NCI-H2029 (cell line): ENCODE results near the gene CBLC.
"Not testable (repeated sequence)": the region's sequence is repeated elsewhere in the genome, so short reads cannot be mapped to it uniquely, and the experiment has no call there.

ENCODE experiments used
- DNase-seq: peaks from one replicate; lab custom pipeline; 2025; lab: John Stamatoyannopoulos, UW

The CBLC gene

GRCh38 chr19:44765033-44765948 is 12.4 kb upstream of the CBLC start:
- DNase-seq, result no peak

DNA sequence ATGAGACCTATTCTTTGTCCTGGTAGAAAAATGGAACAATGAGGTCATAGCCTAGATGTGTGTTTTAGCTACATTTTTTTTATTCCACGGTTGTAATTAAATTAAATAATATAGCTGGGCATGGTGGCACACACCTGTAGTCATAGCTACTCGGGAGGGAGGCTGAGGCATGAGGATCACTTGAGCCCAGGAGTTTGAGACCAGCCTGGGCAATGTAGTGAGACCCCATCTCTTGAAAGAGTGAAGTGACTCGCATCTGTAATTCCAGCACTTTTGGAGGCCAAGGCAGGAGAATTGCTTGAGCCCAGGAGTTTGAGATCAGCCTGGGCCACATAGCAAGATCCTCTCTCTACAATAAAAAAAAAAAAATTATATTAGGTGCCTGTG is 11.7 kb upstream of the CBLC start:
- DNase-seq, result no peak

DNA sequence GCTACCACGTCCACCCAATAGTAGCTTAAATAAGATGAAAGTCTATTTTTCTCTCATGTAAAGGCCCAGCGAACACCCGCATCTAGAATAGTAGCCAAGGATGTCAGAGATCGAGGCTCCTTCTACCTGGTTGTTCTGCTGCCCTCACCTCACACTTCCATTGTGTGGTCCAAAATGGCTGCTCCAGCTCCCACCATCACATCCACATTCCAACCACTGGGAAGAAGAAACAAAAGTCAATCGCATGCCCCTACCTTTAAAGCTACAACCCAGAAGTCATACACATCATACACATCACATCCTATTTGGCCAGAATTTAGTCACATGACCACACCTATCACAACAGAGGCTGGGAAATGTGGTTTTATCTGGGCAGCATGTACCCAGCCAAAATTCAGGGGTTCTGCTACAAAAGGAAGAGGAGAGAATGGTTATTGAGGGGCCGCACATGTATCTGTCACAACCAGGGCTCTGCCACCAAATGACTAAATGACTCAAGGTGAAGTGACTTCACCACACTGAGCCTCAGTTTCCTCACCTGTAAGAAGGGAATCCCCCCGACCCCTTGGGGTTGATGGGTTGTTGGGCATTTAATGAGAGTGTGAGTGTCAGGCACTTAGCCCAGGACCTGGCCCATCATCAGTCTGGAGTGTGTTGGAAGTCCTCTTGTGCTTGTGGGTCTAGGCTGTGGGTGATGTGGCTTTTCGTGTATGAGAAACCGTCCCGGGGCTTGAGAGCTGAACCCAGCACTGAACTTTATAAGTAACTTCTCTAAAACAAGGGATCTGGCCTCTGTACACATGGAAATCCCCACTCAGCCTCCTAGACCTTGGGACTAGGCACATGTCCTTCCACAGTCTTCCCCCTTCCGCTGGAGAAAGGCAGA is 10.2 kb upstream of the CBLC start:
- no peak for DNase-seq

DNA sequence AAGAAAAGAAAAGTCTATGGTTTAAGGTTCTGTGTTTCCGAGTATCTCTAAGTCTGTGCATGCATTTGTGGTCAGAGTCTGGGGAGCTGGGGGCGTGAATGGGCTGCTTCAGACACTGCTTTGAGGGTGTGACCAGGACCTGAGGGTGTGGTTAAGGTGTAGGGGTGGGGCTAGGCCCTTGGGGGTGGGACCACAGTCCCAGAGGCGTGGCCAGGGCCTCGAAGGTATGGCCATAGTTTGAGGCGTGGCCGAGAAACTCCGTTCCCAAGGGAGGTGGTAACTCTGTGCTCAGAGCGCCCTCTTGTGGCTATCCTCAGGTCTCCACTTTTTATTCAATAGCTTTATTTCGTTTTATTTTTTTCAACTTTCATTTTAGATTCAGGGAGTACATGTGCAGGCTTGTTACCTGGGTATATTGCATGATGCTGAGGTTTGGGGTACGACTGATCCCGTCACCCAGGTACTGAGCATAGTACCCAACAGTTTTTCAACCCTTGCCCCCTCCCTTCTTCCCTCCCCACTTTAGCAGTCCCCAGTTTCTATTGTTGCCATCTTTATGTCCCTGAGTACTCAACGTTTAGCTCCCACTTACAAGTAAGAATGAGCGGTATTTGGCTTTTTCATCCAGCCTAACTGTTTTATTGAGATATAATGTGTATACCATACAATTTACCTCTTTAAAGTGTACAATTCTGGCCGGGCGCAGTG is 7.0 kb upstream of the CBLC start:
- DNase-seq, result peak; percentile 97

- DNase-seq, result not testable (repeated sequence)
These were observed 5.5 kb upstream of the CBLC start for GRCh38 chr19:44772144-44772543.

- DNase-seq, result no peak
These were observed 4.7 kb upstream of the CBLC start for GRCh38 chr19:44772959-44773358.

DNA sequence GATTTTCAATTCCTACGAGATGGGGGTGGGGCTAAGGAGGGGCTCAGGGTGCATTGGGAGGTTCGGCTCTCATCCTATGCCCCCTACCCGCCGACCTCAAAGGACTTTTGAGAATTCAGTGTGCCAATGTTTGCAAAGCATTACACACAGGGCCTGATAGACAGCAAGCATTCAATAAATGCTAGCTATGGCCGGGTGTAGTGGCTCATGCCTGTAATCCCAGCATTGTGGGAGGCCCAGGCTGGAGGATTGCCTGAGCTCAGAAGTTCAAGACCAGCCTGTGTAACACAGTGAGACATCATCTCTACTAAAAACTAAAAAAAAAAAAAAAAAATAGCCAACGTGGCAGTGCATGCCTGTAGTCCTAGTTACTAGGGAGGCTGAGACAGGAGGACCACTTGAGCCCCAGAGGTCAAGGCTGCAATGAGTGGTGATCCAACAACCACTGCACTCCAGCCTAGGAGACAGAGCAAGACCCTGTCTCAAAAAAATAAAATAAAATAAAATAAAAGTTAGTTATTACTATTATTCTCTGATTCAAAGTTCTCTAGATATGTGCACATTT is 1.9 kb upstream of the CBLC start:
- DNase-seq, result no peak

DNA sequence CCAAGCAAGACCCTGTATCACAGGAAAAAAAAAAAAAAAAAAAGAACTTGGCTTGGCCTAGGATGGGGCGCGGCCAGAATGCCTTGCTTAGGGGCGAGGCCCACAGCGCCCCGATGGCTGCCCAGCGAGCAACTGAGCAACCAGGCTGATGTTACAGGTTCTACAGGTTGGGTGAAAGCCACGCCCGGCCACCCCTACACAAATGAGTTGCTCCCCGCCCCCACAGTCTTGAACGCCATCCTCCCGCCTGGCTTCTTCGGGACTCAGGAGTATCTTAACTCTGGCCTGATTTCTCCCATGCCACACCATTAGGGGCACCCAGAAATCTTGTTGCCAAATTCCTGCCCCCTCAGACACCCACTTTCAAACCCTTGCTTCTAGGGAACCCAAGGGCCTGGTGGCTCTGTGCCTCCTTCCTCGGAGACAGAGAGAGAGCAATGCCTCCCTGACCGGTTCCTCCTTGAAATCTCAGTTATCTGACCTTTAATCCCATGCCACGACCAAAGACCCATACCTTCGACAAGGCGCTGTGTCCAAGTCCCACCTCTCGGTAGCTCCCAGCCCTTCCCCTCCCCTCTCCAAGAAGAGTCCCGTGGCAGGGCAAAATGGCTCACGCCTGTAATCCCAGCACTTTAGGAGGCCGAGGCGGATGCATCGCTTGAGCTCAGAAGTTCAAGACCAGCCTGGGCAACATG is 1.1 kb upstream of the CBLC start:
- DNase-seq, result no peak

- no peak for DNase-seq
These were observed 1.5 kb downstream of the CBLC start for GRCh38 chr19:44779150-44779549.

DNA sequence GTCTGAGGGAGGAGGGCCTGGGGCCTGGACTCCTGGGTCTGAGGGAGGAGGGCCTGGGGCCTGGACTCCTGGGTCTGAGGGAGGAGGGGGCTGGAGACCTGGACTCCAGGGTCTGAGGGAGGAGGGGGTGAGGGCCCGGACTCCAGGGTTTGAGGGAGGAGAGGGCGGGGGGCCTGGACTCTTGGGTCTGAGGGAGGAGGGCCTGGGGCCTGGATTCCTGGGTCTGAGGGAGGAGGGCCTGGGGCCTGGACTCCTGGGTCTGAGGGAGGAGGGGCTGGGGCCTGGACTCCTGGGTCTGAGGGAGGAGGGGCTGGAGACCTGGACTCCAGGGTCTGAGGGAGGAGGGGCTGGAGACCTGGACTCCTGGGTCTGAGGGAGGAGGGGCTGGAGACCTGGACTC is 4.0 kb downstream of the CBLC start:
- DNase-seq, result not testable (repeated sequence)

GRCh38 chr19:44782729-44783128 is 5.0 kb downstream of the CBLC start:
- DNase-seq, result no peak

GRCh38 chr19:44783545-44783944 is 5.9 kb downstream of the CBLC start:
- no peak for DNase-seq

GRCh38 chr19:44785271-44785670 is 7.6 kb downstream of the CBLC start:
- no peak for DNase-seq

DNA sequence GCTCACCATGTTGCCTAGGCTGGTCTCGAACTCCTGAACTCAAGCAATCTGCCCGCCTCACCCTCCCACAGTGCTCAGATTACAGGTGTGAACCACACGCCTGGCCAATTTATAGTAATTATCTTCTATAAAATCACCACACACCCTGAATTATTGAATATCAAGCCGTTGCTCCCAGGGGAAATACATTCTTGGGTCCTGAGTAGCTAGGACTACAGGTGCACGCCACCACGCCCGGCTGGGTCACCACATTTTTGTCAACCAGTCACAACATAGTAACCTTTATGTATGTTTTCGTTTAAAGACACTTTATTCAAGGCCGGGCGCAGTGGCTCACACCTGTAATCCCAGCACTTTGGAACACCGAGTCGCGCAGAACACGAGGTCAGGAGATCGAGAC is 8.3 kb downstream of the CBLC start:
- DNase-seq, result no peak

DNA sequence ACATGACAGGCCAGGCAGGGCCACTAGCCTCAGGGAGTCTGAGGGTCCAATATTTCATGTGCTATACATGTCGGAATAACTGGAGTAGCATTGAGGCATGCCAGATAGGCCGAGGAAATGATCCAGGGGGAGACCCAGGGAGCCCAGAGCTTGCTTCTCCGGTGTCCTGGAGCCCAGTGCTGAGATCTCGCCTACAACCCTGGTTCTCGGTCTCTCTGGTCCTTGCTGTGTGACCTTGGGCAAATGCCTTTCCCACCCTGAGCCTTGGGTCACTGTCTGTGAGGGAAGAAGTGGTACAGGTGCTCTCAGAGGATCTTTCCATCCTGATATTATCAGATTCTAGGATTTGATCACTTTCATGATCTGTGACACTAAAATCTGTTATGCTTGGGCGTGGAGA is 11.3 kb downstream of the CBLC start:
- DNase-seq, result no peak

DNA sequence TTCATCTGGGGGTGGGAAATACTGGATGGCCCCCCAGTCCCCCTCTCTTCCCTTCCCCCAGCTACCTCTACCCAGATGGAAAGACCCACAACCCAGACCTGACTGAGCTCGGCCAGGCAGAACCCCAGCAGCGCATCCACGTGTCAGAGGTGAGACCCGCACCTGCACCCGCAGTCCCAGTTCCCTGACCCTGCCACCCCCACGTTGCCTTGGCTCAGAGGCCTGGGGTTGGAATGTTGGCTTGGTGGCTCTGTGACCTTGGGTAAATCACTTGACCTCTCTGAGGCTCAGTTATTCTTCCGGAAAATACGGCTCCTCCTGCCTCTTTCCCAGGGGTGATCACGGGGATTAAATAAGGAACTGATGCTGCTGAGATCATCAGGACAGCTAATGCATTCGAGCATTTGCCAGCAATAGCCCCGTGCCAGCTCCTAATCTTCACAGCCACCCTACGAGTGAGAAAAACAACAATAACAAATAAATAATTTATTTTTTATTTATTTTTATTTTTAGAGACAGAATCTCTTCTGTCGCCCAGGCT is 12.3 kb downstream of the CBLC start:
- DNase-seq, result no peak

DNA sequence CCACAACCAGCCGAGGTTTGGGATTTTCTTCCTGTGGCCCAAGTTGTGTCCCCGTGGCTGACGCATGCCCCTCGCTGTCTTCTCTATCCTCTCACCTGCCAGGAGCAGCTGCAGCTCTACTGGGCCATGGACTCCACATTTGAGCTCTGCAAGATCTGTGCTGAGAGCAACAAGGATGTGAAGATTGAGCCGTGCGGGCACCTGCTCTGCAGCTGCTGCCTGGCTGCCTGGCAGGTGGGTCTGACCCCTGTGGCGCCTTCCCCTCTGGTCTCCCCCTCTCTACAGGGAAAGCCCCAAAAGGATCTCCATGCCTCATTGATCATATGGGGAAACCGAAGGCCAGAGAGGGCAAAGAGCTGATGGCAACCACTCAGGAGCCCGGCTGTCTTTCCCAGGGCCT is 14.6 kb downstream of the CBLC start:
- DNase-seq, result no peak

DNA sequence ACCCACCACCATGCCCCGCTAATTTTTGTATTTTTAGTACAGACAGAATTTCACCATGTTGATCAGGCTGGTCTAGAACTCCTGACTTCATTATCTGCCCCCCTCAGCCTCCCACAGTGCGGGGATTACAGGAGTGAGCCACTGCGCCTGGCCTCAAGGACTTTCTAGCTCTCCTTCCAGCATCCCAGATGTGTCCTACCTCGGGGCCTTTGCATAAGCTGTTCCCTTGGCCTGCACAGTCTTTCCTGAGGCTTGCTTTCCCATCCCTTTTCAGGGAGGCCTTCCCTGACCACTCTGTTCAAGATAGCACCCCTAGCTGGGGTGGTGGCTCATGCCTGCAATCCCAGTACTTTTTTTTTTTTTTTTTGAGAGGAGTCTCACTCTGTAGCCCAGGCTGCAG is 16.9 kb downstream of the CBLC start:
- DNase-seq, result no peak

DNA sequence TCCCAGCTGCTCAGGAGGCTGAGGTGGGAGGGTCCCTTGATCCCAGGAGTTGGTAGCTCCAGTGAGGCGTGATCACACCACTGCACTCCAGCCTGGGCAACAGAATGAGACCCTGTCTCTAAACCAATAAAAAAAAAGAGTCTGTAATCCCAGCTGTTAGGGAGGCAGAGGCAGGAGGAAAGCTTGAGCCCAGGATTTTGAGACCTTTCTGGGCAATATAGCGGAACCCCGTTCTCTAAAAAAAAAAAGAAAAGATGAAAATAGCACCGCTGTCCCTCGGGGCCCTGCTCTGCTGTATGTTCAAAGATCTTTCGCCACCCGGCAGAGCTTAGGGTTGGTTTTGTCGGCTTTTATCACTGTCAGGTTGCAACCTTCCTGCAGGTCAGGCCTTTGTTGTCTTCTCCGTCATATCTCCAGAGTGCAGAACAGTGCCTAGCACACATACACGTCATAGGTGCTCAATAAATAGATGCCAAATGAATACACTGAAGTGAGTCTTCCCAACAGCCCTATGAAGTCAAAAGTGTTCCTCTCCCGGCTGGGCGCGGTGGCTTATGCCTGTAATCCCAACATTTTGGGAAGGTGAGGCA is 17.8 kb downstream of the CBLC start:
- no peak for DNase-seq

- peak; percentile 92 for DNase-seq
These were observed 19.0 kb downstream of the CBLC start for GRCh38 chr19:44796701-44797115.
